Chondrocyte (in vitro differentiated cells): ENCODE measurements around the gene PRKG2. TPM values are rescaled to one million over a fixed set of nuclear protein-coding genes. Genes with fewer than 3 reads are reported as not detected.
A peak's percentile ranks its signal among the peaks of the same experiment; 100 is the strongest.

Experiments used
- DNase-seq: peaks from one replicate; pipeline ENCODE4 v3.0.0; 2021; ENCODE audit warnings: mixed read lengths, low spot score
- H3K27ac Mint-ChIP-seq: one replicate; pipeline ENCODE4 v1.8.0; 2021; ENCODE audit warnings: mild to moderate bottlenecking, moderate library complexity, mixed read lengths; ENCODE audit not compliant: unreplicated experiment
- H3K27me3 Mint-ChIP-seq: 2 replicates; pipeline ENCODE4 v1.8.0; 2021; ENCODE audit warnings: low read depth, mixed read lengths
- H3K36me3 Mint-ChIP-seq: 2 replicates; pipeline ENCODE4 v1.8.0; 2021; ENCODE audit warnings: low read depth, mixed read lengths
- H3K4me1 Mint-ChIP-seq: 2 replicates; pipeline ENCODE4 v1.8.0; 2021; ENCODE audit warnings: low read depth, mild to moderate bottlenecking, mixed read lengths
- H3K4me3 Mint-ChIP-seq: one replicate; pipeline ENCODE4 v1.8.0; 2021; ENCODE audit warnings: mild to moderate bottlenecking, moderate library complexity, mixed read lengths; ENCODE audit not compliant: unreplicated experiment
- H3K9me3 Mint-ChIP-seq: 2 replicates; pipeline ENCODE4 v1.8.0; 2021; ENCODE audit warnings: low read depth, mixed read lengths
- long read RNA-seq: library from polyadenylated mRNA; stranded (forward); transcript quantifications from one replicate; pipeline ENCODE4 v2.0.0, GENCODE V29; 2021
- total RNA-seq: library from RNA; stranded (reverse); gene quantifications from 3 replicates; pipeline ENCODE4 v1.2.1, GENCODE V29; 2021
- TF ChIP-seq, protein P1 (sequence below): fragments of 200-600 bp; sonication (generic); IDR thresholded peaks from 2 replicates; pipeline ENCODE4 v1.5.0; 2021; ENCODE audit warnings: antibody characterized with exemption, mild to moderate bottlenecking, moderate library complexity

PRKG2 gene, protein sequence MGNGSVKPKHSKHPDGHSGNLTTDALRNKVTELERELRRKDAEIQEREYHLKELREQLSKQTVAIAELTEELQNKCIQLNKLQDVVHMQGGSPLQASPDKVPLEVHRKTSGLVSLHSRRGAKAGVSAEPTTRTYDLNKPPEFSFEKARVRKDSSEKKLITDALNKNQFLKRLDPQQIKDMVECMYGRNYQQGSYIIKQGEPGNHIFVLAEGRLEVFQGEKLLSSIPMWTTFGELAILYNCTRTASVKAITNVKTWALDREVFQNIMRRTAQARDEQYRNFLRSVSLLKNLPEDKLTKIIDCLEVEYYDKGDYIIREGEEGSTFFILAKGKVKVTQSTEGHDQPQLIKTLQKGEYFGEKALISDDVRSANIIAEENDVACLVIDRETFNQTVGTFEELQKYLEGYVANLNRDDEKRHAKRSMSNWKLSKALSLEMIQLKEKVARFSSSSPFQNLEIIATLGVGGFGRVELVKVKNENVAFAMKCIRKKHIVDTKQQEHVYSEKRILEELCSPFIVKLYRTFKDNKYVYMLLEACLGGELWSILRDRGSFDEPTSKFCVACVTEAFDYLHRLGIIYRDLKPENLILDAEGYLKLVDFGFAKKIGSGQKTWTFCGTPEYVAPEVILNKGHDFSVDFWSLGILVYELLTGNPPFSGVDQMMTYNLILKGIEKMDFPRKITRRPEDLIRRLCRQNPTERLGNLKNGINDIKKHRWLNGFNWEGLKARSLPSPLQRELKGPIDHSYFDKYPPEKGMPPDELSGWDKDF
- total RNA-seq = not detected in 3 replicates
- long read RNA-seq = 0 reads

DNA sequence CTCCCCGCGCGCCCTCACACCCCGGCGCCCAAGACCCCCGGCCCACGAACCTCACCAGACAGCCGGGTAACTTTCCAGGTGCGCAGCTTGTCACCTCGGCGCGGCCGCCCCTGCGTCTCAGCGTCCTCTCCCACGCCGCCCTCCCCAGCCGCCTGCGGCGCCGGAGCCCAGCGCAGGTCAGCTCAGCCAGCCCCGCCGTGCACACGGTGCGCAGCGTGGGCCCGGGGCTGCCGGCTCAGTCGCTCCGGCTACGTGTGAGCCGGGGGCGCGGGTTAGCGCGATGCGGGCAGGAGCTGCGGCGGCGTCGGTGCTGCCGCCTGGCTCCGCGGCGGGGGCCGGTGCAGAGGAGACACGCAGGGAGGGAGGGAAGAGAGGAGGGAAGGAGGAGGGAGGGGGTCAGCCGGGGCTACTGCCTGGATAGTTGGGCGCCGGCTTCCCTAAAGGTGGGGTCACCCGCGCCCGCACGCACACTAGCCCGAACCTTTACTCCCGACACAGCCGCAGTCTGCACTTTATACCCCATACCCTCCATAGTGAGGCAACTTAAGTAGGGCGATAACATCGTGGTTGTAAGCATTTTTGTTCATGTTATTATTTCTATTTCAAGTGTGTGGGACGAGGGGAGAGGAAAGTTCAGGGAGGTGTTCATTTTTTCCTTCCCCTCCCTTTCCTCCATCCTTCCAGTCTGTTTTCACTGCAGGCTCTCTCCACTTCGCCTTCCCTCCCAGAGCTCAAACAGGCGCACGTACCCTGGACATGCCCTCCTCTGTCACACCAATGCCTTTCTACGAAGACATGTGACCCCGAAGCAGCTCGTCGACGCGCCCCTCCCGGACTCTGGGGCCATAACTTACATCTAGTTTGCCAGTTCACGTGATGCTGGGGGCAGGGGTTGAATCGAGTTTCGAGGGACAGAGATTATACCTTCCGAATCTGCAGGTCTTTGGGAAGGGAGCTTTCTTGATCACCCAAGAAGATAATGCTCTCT lies at the start of gene PRKG2:
Gene PRKG2, minus strand, starts transcription at position 342 of the 988 bp plus-strand sequence. CDS start 10,175 bp downstream, outside the sequence.
- Mint-ChIP-seq H3K36me3 (no peaks in the 10 kb centered on the region), H3K27me3 (peaks cover 40% of the 10 kb centered on the region), H3K27ac (no peak within 1 kb of the TSS), H3K4me1 (peaks cover 11% of the 10 kb centered on the region), H3K9me3 (peaks cover 2% of the 10 kb centered on the region), H3K4me3 (peak within 1 kb of the TSS; percentile 58)
- no peak for DNase-seq
- TF ChIP-seq, protein P1, sequence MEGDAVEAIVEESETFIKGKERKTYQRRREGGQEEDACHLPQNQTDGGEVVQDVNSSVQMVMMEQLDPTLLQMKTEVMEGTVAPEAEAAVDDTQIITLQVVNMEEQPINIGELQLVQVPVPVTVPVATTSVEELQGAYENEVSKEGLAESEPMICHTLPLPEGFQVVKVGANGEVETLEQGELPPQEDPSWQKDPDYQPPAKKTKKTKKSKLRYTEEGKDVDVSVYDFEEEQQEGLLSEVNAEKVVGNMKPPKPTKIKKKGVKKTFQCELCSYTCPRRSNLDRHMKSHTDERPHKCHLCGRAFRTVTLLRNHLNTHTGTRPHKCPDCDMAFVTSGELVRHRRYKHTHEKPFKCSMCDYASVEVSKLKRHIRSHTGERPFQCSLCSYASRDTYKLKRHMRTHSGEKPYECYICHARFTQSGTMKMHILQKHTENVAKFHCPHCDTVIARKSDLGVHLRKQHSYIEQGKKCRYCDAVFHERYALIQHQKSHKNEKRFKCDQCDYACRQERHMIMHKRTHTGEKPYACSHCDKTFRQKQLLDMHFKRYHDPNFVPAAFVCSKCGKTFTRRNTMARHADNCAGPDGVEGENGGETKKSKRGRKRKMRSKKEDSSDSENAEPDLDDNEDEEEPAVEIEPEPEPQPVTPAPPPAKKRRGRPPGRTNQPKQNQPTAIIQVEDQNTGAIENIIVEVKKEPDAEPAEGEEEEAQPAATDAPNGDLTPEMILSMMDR = no peak

DNA sequence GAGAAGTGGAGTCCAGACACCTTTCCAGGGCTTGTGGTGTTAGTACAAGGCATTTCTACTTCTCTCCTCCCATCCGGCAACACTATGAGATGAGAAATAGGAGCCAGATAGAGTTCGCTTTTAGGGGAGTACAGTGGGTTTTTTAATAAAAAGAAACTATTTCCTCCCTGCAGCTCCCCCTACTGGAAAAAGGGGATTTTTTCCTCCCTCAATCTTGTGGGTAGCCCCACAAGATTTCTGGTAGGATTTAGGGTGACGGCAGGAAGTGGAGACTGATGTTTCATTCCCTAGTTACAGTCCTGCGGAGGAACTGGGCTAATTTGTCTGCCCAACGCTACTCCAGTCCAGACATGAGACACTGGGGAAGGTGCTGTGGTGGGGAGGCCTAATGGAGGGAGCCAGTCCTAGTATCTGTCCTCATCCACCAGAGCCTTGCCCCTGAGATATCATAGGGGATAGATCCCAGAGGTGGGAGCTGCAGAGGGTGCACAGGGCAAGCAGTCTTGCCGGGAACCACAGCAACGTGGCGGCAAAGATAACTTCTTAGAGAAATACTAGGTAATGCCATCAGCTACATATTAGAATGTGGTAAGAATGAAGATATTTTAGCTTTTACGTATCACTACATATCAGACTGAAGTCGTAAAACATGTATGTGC lies 45.5 kb upstream of the PRKG2 start:
- Mint-ChIP-seq H3K4me1 (peaks cover 19% of the 10 kb centered on the region), H3K36me3 (no peaks in the 10 kb centered on the region), H3K4me3 (no peak overlapping the region), H3K9me3 (peaks cover 1% of the 10 kb centered on the region), H3K27me3 (peaks cover 5% of the 10 kb centered on the region), H3K27ac (no peak overlapping the region)
- no peak for DNase-seq
- TF ChIP-seq, protein P1 = peak; percentile 54

DNA sequence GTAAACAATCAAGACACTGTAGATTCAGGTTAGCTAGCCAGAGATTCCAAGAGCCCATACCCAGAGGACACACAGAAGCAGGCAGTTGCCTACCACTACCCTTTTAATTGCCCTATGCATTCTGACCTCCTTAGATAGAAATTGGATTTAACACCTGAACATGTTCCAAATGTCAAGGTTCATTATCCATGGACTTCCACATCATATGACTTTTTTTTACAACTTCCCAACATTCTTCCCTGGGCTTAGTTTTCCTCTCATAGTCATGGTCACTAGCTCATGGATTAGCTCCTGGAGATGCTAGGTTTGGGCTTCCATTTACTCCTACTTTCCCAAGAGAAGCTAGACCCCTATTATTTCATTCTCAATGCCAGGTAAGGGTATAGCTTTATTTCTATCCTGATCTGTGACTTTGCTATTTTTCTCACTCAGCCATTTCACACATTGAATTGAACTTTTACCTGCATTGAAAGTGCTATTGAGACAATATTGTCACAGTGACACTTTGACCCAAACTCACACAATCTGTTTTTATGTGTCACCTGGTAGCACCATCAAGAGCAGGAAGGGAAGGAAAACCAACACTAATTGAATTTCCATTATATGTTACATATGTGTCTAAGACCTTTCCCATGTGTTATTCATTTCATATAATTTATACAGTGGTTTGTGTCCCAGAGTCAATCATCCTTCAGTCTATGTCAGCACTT lies 44.0 kb upstream of the PRKG2 start:
- H3K9me3 Mint-ChIP-seq = no peaks in the 10 kb centered on the region
- DNase-seq = no peak
- H3K36me3 Mint-ChIP-seq = no peaks in the 10 kb centered on the region
- TF ChIP-seq, protein P1 = no peak
- H3K27me3 Mint-ChIP-seq = peaks cover 5% of the 10 kb centered on the region
- H3K4me3 Mint-ChIP-seq = no peak overlapping the region
- no peak overlapping the region for H3K27ac Mint-ChIP-seq
- peaks cover 23% of the 10 kb centered on the region for H3K4me1 Mint-ChIP-seq

DNA sequence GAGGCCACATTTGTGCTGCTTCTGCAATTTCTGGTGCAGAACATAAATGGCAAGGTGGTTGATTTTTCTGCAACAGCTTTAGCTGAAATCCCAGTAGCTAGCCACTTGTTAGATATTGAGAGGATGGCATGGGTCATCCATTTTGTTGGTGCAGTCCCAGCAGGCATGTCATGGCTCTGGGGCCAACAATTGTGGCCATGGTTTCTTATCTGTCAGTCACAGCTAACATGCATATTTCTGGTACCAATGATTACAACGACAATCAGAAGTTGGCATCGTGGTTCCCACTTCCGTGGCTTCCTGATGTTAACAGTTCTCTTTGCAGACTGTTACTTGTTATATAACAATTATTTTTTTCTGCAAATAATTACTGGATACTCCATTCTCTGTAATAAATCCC lies 42.8 kb upstream of the PRKG2 start:
- Mint-ChIP-seq H3K4me3 (no peak overlapping the region), H3K4me1 (peaks cover 23% of the 10 kb centered on the region), H3K27me3 (peaks cover 5% of the 10 kb centered on the region), H3K9me3 (no peaks in the 10 kb centered on the region), H3K36me3 (no peaks in the 10 kb centered on the region), H3K27ac (no peak overlapping the region)
- TF ChIP-seq, protein P1 = no peak
- no peak for DNase-seq
